ENCODE measurements around the gene USP35. TPM values are rescaled to one million over a fixed set of nuclear protein-coding genes. Genes with fewer than 3 reads are reported as not detected.

USP35 gene
- total RNA-seq, 1 experiment from 2014 or later = 6.0 TPM

GRCh38 chr11:78248191-78248590 lies 59.5 kb downstream of the USP35 start:
- no peak for TF ChIP-seq YY1 (IDR thresholded peaks at IDR 0.05; ENCODE audit: extremely low read depth, insufficient replicate concordance, low read depth, low read length)
- no peak for TF ChIP-seq EZH2 (IDR thresholded peaks at IDR 0.05)
- Histone ChIP-seq H3K4me3 (replicated peaks in 1 of 2; ENCODE audit: low read depth in 1 of 2, low read length in 2 of 2) (no peak overlapping the region), H2AFZ (ENCODE audit: low read depth, low read length, poor library complexity, severe bottlenecking) (no peak overlapping the region), H3K79me2 (ENCODE audit: insufficient read depth, low read length) (no peaks in the 10 kb centered on the region), H3K4me1 (ENCODE audit: control insufficient read depth in 1 of 2, insufficient read depth in 2 of 2, low read length in 2 of 2) (peaks cover 0 to 4% of the 10 kb centered on the region in 2 experiments; a peak in 1 of 4 replicates), H4K20me1 (ENCODE audit: insufficient read depth) (no peaks in the 10 kb centered on the region), H3K9ac (ENCODE audit: low read length) (no peak overlapping the region), H3K27ac (ENCODE audit: low read depth, low read length) (no peak overlapping the region), H3K9me2 (ENCODE audit: insufficient read depth) (no peaks in the 10 kb centered on the region), H3K4me2 (ENCODE audit: low read length) (no peak overlapping the region), H3K9me3 (ENCODE audit: control insufficient read depth in 1 of 2, insufficient read depth in 1 of 2, low read depth in 1 of 2, low read length in 2 of 2) (no peaks in the 10 kb centered on the region), H3K36me3 (ENCODE audit: control insufficient read depth in 1 of 2, insufficient read depth in 2 of 2, low read length in 2 of 2) (no peaks in the 10 kb centered on the region), H3K27me3 (ENCODE audit: insufficient read depth, low read length) (no peaks in the 10 kb centered on the region)
- ChIA-PET CTCF (no interaction called here), RAD21 (ENCODE audit: low non-redundant PET in 1 of 2, low total read pairs in 2 of 2, uncharacterized antibody in 2 of 2, unreplicated experiment in 2 of 2) (no interaction called here), POLR2A (no interaction called here)
- ATAC-seq = no peak
- intact Hi-C loops (cut with micrococcal nuclease) = no loop called here
- DNase-seq (ENCODE audit: low read depth, low spot score) = no peak
- BruUV-seq (replicated peaks) = no TSS peak

DNA sequence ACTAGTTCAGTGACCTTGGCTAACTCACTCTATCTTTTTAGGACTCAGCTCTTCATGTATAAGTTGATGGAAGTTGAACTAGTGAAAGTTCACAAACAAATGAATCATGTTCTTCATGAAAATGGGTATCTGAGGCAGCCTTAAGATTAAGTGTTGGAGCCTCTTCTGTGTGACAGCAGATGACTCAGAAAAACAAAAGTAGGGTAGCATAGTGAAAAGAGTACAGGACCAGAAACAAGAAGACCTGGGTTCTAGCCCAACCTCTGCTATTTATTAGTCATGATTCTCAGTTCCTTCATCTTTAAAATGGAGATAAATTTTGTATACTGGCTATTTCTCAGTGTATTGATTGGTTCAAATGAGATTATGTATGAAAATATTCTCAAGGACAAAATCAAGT lies 60.2 kb downstream of the USP35 start:
- Histone ChIP-seq H4K20me1 (ENCODE audit: insufficient read depth) (no peaks in the 10 kb centered on the region), H3K27ac (ENCODE audit: low read depth, low read length) (no peak overlapping the region), H3K4me2 (ENCODE audit: low read length) (no peak overlapping the region), H3K4me3 (replicated peaks in 1 of 2; ENCODE audit: low read depth in 1 of 2, low read length in 2 of 2) (no peak overlapping the region), H3K27me3 (ENCODE audit: insufficient read depth, low read length) (no peaks in the 10 kb centered on the region), H3K4me1 (ENCODE audit: control insufficient read depth in 1 of 2, insufficient read depth in 2 of 2, low read length in 2 of 2) (peaks cover 0 to 4% of the 10 kb centered on the region in 2 experiments; a peak in 1 of 4 replicates), H3K36me3 (ENCODE audit: control insufficient read depth in 1 of 2, insufficient read depth in 2 of 2, low read length in 2 of 2) (no peaks in the 10 kb centered on the region), H2AFZ (ENCODE audit: low read depth, low read length, poor library complexity, severe bottlenecking) (no peak overlapping the region), H3K9me3 (ENCODE audit: control insufficient read depth in 1 of 2, insufficient read depth in 1 of 2, low read depth in 1 of 2, low read length in 2 of 2) (no peaks in the 10 kb centered on the region), H3K9ac (ENCODE audit: low read length) (no peak overlapping the region), H3K79me2 (ENCODE audit: insufficient read depth, low read length) (no peaks in the 10 kb centered on the region), H3K9me2 (ENCODE audit: insufficient read depth) (no peaks in the 10 kb centered on the region)
- no peak for TF ChIP-seq ATF3 (IDR thresholded peaks at IDR 0.05)
- TF ChIP-seq MAX (IDR thresholded peaks at IDR 0.05) = no peak
- no peak for TF ChIP-seq REST (IDR thresholded peaks at IDR 0.05; ENCODE audit: low read depth)
- no peak for TF ChIP-seq EGR1 (IDR thresholded peaks at IDR 0.05; ENCODE audit: low read depth)
- TF ChIP-seq RAD21 (IDR thresholded peaks at IDR 0.05; ENCODE audit: low read depth) = no peak
- no peak for TF ChIP-seq CTCF (IDR thresholded peaks at IDR 0.05 in 2 of 3, conservative IDR thresholded peaks at IDR 0.05 in 1 of 3; ENCODE audit: borderline replicate concordance in 1 of 3, insufficient read depth in 1 of 3, low read depth in 2 of 3, low read length in 2 of 3)
- no peak for TF ChIP-seq EZH2 (IDR thresholded peaks at IDR 0.05)
- TF ChIP-seq ELF1 (IDR thresholded peaks at IDR 0.05; ENCODE audit: borderline replicate concordance, low read depth) = no peak
- no peak for TF ChIP-seq ZNF274 (IDR thresholded peaks at IDR 0.05; ENCODE audit: low read depth, low read length)
- TF ChIP-seq SIN3A (IDR thresholded peaks at IDR 0.05; ENCODE audit: low read depth) = no peak
- TF ChIP-seq FOSL1 (IDR thresholded peaks at IDR 0.05; ENCODE audit: low read depth) = no peak
- TF ChIP-seq EZH2phosphoT487 (IDR thresholded peaks at IDR 0.05; ENCODE audit: borderline replicate concordance) = no peak
- TF ChIP-seq JUND (IDR thresholded peaks at IDR 0.05) = no peak
- TF ChIP-seq TCF7L2 (IDR thresholded peaks at IDR 0.05; ENCODE audit: borderline replicate concordance, extremely low read depth, insufficient read depth, insufficient read length) = no peak
- TF ChIP-seq POLR2AphosphoS5 (IDR thresholded peaks at IDR 0.05; ENCODE audit: low read depth, low read length) = no peak
- DNase-seq (ENCODE audit: low read depth, low spot score) = no peak
- no peak for ATAC-seq
- ChIA-PET RAD21 (ENCODE audit: low non-redundant PET in 1 of 2, low total read pairs in 2 of 2, uncharacterized antibody in 2 of 2, unreplicated experiment in 2 of 2) (no interaction called here), CTCF (no interaction called here), POLR2A (no interaction called here)
- no TSS peak for BruUV-seq (replicated peaks)
- intact Hi-C loops (cut with micrococcal nuclease) = no loop called here
